K562 (cell line): ENCODE measurements around the gene PTCH1. TPM values are rescaled to one million over a fixed set of nuclear protein-coding genes. Genes with fewer than 3 reads are reported as not detected.
A peak's percentile ranks its signal among the peaks of the same experiment; 100 is the strongest.

Experiments used
- CHD7 ChIP-seq: fragments of 200-600 bp; sonication (generic); IDR thresholded peaks from one replicate; pipeline ENCODE4 v1.6.1; 2012; ENCODE audit warnings: mild to moderate bottlenecking, low read depth, low read length, inconsistent platforms
- FUS ChIP-seq: fragments of 200-400 bp; formaldehyde crosslinking; optimal IDR thresholded peaks from 2 replicates; pipeline ENCODE3; 2017; ENCODE audit warnings: low read depth, low read length
- GTF2E2 ChIP-seq: fragments of 200-800 bp; sonication (Bioruptor generic); IDR thresholded peaks from 2 replicates; pipeline ENCODE4 v1.6.1; 2016; ENCODE audit warnings: missing genetic modification characterization, missing compliant biosample characterization
- HMG20A ChIP-seq: fragments of 450-650 bp; formaldehyde crosslinking; conservative IDR thresholded peaks from 2 replicates; pipeline ENCODE4 v1.4.0; 2020; ENCODE audit warnings: mild to moderate bottlenecking, mixed read lengths
- HMG20B ChIP-seq: fragments of 250-450 bp; sonication (Bioruptor Pico); IDR thresholded peaks from 2 replicates; pipeline ENCODE4 v1.5.0; 2021; ENCODE audit warnings: mild to moderate bottlenecking
- MBD2 ChIP-seq: sonication (generic); IDR thresholded peaks from 2 replicates; pipeline ENCODE4 v1.6.1; 2016; ENCODE audit warnings: low read depth, borderline replicate concordance
- NEUROD1 ChIP-seq: fragments of 150-350 bp; IDR thresholded peaks from 2 replicates; pipeline ENCODE4 v1.6.1; 2014; ENCODE audit warnings: borderline replicate concordance, low read length, low read depth; ENCODE audit not compliant: partially characterized antibody
- ZNF655 ChIP-seq: fragments of 250-450 bp; sonication (Bioruptor Pico); IDR thresholded peaks from 2 replicates; pipeline ENCODE4 v1.5.0; 2021
- polyA plus RNA-seq, 8 experiments: library from polyadenylated mRNA; depleted of rRNA in 4 of 8; stranded (reverse) in 5 of 8; unstranded in 3 of 8; fragments of >200 nt; fragmentation: Nextera tagmentation in 2 of 8; fragmentation: Illumina TruSeq in 1 of 8; extraction: Ambion mirVana in 2 of 8; extraction: Trizol in 1 of 8; gene quantifications; 2 replicates each; pipeline versions ENCODE4 v1.2.1 to v1.2.3, GENCODE V29; 2011 to 2014; ENCODE audit warnings: inconsistent platforms in 1 of 8, missing spikeins in 1 of 8
- total RNA-seq, 7 experiments: library from RNA; depleted of rRNA in 6 of 7; stranded (reverse); fragments of >200 nt in 6 of 7; fragmentation: Illumina TruSeq in 2 of 7; extraction: Trizol in 2 of 7; gene quantifications; 2 replicates each; pipeline versions ENCODE4 v1.2.1 to v1.2.3, GENCODE V29; 2011 to 2021; ENCODE audit warnings: low replicate concordance in 1 of 7
- TF ChIP-seq, protein P1 (sequence below): IDR thresholded peaks from 2 replicates; pipeline ENCODE4 v1.6.1; 2016; ENCODE audit warnings: missing genetic modification characterization, missing compliant biosample characterization
- TF ChIP-seq, protein P2 (sequence below): fragments of 450-650 bp; IDR thresholded peaks from 2 replicates; pipeline ENCODE4 v1.6.1; 2017; ENCODE audit warnings: antibody characterized with exemption

Gene PTCH1
- total and polyA plus RNA-seq, 9 of the 15 experiments (the other 6 are each of a cell fraction or from before 2014, with no cell fraction given) = 0.70 to 9.9 (median 3.8) TPM

- no peak for TF ChIP-seq CHD7
- no peak for TF ChIP-seq HMG20B (CRISPR knock-in tag)
- TF ChIP-seq MBD2 = peak; percentile 30; the same call in 1 of the 2 replicates
- TF ChIP-seq FUS = no peak
- TF ChIP-seq, protein P1, sequence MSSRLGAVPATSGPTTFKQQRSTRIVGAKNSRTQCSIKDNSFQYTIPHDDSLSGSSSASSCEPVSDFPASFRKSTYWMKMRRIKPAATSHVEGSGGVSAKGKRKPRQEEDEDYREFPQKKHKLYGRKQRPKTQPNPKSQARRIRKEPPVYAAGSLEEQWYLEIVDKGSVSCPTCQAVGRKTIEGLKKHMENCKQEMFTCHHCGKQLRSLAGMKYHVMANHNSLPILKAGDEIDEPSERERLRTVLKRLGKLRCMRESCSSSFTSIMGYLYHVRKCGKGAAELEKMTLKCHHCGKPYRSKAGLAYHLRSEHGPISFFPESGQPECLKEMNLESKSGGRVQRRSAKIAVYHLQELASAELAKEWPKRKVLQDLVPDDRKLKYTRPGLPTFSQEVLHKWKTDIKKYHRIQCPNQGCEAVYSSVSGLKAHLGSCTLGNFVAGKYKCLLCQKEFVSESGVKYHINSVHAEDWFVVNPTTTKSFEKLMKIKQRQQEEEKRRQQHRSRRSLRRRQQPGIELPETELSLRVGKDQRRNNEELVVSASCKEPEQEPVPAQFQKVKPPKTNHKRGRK = no peak
- no peak for TF ChIP-seq HMG20A (CRISPR knock-in tag)
- TF ChIP-seq NEUROD1 = no peak
- TF ChIP-seq, protein P2, sequence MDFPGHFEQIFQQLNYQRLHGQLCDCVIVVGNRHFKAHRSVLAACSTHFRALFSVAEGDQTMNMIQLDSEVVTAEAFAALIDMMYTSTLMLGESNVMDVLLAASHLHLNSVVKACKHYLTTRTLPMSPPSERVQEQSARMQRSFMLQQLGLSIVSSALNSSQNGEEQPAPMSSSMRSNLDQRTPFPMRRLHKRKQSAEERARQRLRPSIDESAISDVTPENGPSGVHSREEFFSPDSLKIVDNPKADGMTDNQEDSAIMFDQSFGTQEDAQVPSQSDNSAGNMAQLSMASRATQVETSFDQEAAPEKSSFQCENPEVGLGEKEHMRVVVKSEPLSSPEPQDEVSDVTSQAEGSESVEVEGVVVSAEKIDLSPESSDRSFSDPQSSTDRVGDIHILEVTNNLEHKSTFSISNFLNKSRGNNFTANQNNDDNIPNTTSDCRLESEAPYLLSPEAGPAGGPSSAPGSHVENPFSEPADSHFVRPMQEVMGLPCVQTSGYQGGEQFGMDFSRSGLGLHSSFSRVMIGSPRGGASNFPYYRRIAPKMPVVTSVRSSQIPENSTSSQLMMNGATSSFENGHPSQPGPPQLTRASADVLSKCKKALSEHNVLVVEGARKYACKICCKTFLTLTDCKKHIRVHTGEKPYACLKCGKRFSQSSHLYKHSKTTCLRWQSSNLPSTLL = no peak
- no peak for TF ChIP-seq GTF2E2 (tag)
- TF ChIP-seq ZNF655 = no peak
These were observed 9.1 kb downstream of the PTCH1 start (continued) for GRCh38 chr9:95507464-95508241.
